ENCODE results near the gene MORN1. TPM values are rescaled to one million over a fixed set of nuclear protein-coding genes. Genes with fewer than 3 reads are reported as not detected.

The MORN1 gene
- total RNA-seq, 4 donors from 2014 or later, result 7.0 to 9.8 (median 8.0) TPM

DNA sequence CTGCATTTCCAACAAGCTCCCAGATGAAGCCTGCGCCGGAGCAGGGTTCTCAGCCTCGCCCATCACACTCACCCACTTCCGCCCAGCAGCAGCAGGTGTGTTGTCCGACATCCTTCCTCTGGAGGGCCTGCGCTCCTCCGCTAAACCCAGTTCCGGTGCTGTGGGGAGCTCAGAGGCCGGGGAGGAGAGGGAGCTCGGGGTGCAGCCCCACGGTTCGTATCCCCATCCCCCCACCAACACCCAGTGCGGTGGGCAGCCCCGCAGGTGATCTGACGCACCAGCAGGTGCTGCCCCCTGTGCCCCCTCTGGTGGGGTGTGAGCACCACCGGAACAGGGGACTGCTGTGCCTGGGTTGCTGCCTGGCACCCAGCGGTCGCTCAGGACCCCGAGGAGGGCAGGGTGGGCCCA, 24.5 kb upstream of the MORN1 start:
- no peak for DNase-seq (ENCODE audit: extremely low spot score)
- H3K9me3 ChIP-seq, result no peaks in the 10 kb centered on the region
- H3K4me3 ChIP-seq, result no peak overlapping the region
- H3K27ac ChIP-seq (replicated peaks in 1 of 4), result no peak overlapping the region
- H3K27me3 ChIP-seq, result peaks cover 0 to 57% (median 26%) of the 10 kb centered on the region in 4 donors
- no peak for TF ChIP-seq POLR2AphosphoS5 (IDR thresholded peaks at IDR 0.05)
- TF ChIP-seq, protein P1, sequence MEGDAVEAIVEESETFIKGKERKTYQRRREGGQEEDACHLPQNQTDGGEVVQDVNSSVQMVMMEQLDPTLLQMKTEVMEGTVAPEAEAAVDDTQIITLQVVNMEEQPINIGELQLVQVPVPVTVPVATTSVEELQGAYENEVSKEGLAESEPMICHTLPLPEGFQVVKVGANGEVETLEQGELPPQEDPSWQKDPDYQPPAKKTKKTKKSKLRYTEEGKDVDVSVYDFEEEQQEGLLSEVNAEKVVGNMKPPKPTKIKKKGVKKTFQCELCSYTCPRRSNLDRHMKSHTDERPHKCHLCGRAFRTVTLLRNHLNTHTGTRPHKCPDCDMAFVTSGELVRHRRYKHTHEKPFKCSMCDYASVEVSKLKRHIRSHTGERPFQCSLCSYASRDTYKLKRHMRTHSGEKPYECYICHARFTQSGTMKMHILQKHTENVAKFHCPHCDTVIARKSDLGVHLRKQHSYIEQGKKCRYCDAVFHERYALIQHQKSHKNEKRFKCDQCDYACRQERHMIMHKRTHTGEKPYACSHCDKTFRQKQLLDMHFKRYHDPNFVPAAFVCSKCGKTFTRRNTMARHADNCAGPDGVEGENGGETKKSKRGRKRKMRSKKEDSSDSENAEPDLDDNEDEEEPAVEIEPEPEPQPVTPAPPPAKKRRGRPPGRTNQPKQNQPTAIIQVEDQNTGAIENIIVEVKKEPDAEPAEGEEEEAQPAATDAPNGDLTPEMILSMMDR (IDR thresholded peaks at IDR 0.05), result no peak
- TF ChIP-seq POLR2A (IDR thresholded peaks at IDR 0.05; ENCODE audit: low read depth), result no peak
- TF ChIP-seq EP300 (IDR thresholded peaks at IDR 0.05), result no peak
- peaks cover 27 to 34% (median 30%) of the 10 kb centered on the region in 4 donors for H3K4me1 ChIP-seq
- intact Hi-C loops (cut with DNase I), result loop anchor here (5.0 kb wide), 2 partner anchors 371 to 1006 kb away; no protein-coding TSS in a partner anchor
- WGBS, result 47% methylated on average over 7 of the region's 19 CpGs
- no peaks in the 10 kb centered on the region for H3K36me3 ChIP-seq

GRCh38 chr1:2415337-2415736, 24.0 kb upstream of the MORN1 start:
- DNase-seq (ENCODE audit: extremely low spot score), result no peak
- TF ChIP-seq, protein P1 (IDR thresholded peaks at IDR 0.05), result no peak
- TF ChIP-seq EP300 (IDR thresholded peaks at IDR 0.05), result no peak
- peaks cover 0 to 52% (median 23%) of the 10 kb centered on the region in 4 donors for H3K27me3 ChIP-seq
- H3K9me3 ChIP-seq, result no peaks in the 10 kb centered on the region
- WGBS, result 62% methylated on average over 9 of the region's 11 CpGs
- no peaks in the 10 kb centered on the region for H3K36me3 ChIP-seq
- H3K4me3 ChIP-seq, result no peak overlapping the region
- peaks cover 27 to 37% (median 30%) of the 10 kb centered on the region in 4 donors for H3K4me1 ChIP-seq
- intact Hi-C loops (cut with DNase I), result loop anchor here (5.0 kb wide), 2 partner anchors 372 to 1007 kb away; no protein-coding TSS in a partner anchor
- no peak overlapping the region for H3K27ac ChIP-seq (replicated peaks in 1 of 4)

GRCh38 chr1:2414297-2414958, 23.1 kb upstream of the MORN1 start:
- peak overlapping the region in 2 of 4 donors; percentile 87 to 93 for H3K27ac ChIP-seq (replicated peaks in 1 of 4)

DNA sequence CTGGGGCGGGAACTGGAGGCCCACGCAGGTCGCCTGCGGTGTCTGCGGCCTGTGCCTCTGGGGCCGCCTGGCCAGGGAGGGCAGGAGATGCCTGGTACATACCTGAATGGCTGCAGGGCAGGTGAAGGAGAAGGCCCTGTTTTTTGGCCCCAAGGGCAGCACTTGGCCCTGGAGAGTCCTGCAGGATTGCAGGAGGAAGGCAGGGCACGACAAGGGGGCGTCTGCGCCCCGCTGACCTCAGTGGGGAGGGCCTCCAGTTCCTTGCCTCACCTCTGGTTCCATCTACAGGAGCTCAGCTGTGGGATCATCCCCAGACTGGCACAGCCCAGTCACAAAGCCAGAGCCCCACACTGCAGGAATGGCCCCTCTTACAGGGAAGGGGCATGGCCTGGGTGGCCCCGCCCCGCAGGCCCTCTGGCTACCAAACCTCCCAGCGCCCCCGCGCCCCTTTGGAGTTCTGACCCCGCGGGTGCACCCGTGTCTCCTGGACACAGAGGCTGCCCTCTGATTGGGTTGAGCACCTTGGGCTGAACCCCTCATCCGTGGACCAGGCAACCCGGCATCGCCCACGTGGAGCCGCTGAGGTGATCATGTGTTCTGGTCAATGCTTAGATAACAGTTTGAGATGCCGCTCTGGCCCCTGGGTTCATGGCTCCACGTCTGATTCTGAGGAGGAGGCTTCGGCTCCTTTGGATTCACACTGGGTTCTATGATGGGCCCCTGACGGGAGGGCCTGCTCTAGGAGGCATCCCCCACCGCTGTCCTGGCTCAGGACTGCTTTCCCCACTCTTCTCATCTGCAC, 22.3 kb upstream of the MORN1 start:
- 50% methylated on average over 22 of the region's 28 CpGs for WGBS
- peak overlapping the region; percentile 87 to 95 (median 92) for H3K27ac ChIP-seq (replicated peaks in 1 of 4)
- H3K4me1 ChIP-seq, result peaks cover 27 to 37% (median 30%) of the 10 kb centered on the region in 4 donors
- peaks cover under 1 to 16% (median 8%) of the 10 kb centered on the region in 4 donors for H3K36me3 ChIP-seq
- H3K4me3 ChIP-seq, result peak overlapping the region; percentile 75 to 97 (median 94)
- DNase-seq (ENCODE audit: extremely low spot score), result no peak
- TF ChIP-seq EP300 (IDR thresholded peaks at IDR 0.05) (no peak), POLR2AphosphoS5 (IDR thresholded peaks at IDR 0.05) (no peak), POLR2A (IDR thresholded peaks at IDR 0.05; ENCODE audit: low read depth) (no peak)
- TF ChIP-seq, protein P1 (IDR thresholded peaks at IDR 0.05), result no peak
- intact Hi-C loops (cut with DNase I), result loop anchor here (1.0 to 5.0 kb wide), 4 partner anchors 114 to 229 kb away; partner anchors contain the start of gene PANK4
- H3K27me3 ChIP-seq, result peaks cover 0 to 36% (median 12%) of the 10 kb centered on the region in 4 donors
- H3K9me3 ChIP-seq, result no peaks in the 10 kb centered on the region

More at GRCh38 chr1:2414297-2414958, 23.1 kb upstream of the MORN1 start:
- TF ChIP-seq POLR2A (IDR thresholded peaks at IDR 0.05; ENCODE audit: low read depth) (no peak), POLR2AphosphoS5 (IDR thresholded peaks at IDR 0.05) (peak in 1 of 2 donors; percentile 28)
- TF ChIP-seq, protein P1 (IDR thresholded peaks at IDR 0.05), result peak; percentile 91 to 96 (median 93)
- intact Hi-C loops (cut with DNase I), result loop anchor here (1.0 to 5.0 kb wide), 3 partner anchors 113 to 228 kb away; partner anchors contain the start of gene PANK4
- Histone ChIP-seq H3K27me3 (peaks cover 0 to 43% (median 16%) of the 10 kb centered on the region in 4 donors), H3K36me3 (peaks cover 0 to 8% (median 4%) of the 10 kb centered on the region in 4 donors), H3K4me1 (peaks cover 27 to 37% (median 30%) of the 10 kb centered on the region in 4 donors), H3K4me3 (peak overlapping the region in 1 of 4 donors; percentile 39), H3K9me3 (no peaks in the 10 kb centered on the region)
- DNase-seq (ENCODE audit: extremely low spot score), result no peak
- WGBS, result 3% methylated on average over 19 of the region's 25 CpGs

All from esophagus muscularis mucosa (tissue), 4 donors.